ENCODE data around the gene TCF15.

TCF15 gene

GRCh38 chr20:561437-562231, 48.5 kb downstream of the TCF15 start:
- Mint-ChIP-seq H3K27ac (no peak overlapping the region), H3K36me3 (no peaks in the 10 kb centered on the region), H3K9me3 (no peaks in the 10 kb centered on the region), H3K4me1 (peaks cover 6% of the 10 kb centered on the region), H3K4me3 (no peak overlapping the region)
- ATAC-seq: peak; percentile 74
- peak; percentile 24 to 74 for DNase-seq (ENCODE audit: low spot score in 2 of 2)

DNA sequence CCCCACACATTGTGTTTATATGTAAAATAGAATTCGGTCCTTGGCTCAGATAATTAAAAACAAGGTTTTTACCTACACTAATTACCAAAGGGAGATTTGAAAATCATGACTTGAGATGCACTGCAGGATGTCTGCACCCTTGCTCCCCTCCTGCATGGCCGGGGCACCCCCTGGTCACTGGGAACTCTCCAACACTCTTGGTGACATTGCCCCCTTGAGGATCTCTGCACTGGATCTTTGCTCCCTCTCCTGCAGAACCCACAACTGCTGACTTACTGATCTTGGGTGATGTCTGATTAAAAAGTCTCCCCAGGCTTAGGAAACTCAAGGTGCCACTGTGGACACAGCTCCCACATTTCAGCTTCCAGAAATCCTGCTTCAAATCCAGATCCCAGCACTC, 49.4 kb downstream of the TCF15 start:
- no peaks in the 10 kb centered on the region for H3K36me3 Mint-ChIP-seq
- no peak overlapping the region for H3K4me3 Mint-ChIP-seq
- H3K27ac Mint-ChIP-seq: no peak overlapping the region
- H3K4me1 Mint-ChIP-seq: peaks cover 6% of the 10 kb centered on the region
- no peak for DNase-seq (ENCODE audit: low spot score in 2 of 2)
- H3K9me3 Mint-ChIP-seq: no peaks in the 10 kb centered on the region
- no peak for ATAC-seq

GRCh38 chr20:558117-558516, 52.0 kb downstream of the TCF15 start:
- Mint-ChIP-seq H3K9me3 (no peaks in the 10 kb centered on the region), H3K27ac (no peak overlapping the region), H3K4me3 (no peak overlapping the region), H3K36me3 (peaks cover 6% of the 10 kb centered on the region), H3K4me1 (peaks cover 6% of the 10 kb centered on the region)
- DNase-seq (ENCODE audit: low spot score in 2 of 2): no peak
- no peak for ATAC-seq

- H3K4me3 Mint-ChIP-seq: no peak overlapping the region
- H3K4me1 Mint-ChIP-seq: peaks cover 11% of the 10 kb centered on the region
- H3K27ac Mint-ChIP-seq: no peak overlapping the region
- H3K36me3 Mint-ChIP-seq: peaks cover 6% of the 10 kb centered on the region
- H3K9me3 Mint-ChIP-seq: no peaks in the 10 kb centered on the region
- DNase-seq (ENCODE audit: low spot score in 2 of 2) (no peak), ATAC-seq (no peak)
Measured at GRCh38 chr20:556984-557383, 53.1 kb downstream of the TCF15 start.

DNA sequence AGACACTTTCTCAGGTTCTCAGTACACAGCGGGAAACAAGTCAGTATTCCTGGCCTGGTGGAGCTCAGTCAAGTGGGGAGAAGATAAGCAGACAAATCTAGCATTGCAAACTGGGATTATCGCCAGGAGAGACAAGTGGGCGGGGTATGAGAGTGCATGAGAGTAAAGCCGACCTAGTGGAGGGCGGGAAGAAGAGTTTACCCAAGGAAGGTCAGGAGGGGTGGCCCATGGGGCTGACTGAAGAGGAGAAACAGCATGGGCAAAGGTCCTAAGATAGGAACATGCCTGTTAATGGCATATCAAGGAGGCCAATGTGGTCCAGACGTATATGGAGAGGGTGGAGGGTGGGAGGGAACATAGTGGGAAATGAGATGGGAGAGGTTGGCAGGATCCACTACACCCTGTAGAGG, 54.1 kb downstream of the TCF15 start:
- Mint-ChIP-seq H3K4me3 (no peak overlapping the region), H3K9me3 (no peaks in the 10 kb centered on the region), H3K4me1 (peaks cover 5% of the 10 kb centered on the region), H3K27ac (no peak overlapping the region), H3K36me3 (peaks cover 6% of the 10 kb centered on the region)
- DNase-seq (ENCODE audit: low spot score in 2 of 2) (no peak), ATAC-seq (no peak)
